ENCODE measurements around the gene KRT72.

GRCh38 chr12:52641468-52641867 lies 40.2 kb upstream of the KRT72 start:
- TF ChIP-seq POLR2AphosphoS5 (IDR thresholded peaks at IDR 0.05; ENCODE audit: insufficient read depth in 1 of 2, low read depth in 1 of 2) (no peak), CTCF (IDR thresholded peaks at IDR 0.05) (no peak)

Data from vagina (tissue), 2 donors.